ENCODE results near the gene KLHL28.

KLHL28 gene

DNA sequence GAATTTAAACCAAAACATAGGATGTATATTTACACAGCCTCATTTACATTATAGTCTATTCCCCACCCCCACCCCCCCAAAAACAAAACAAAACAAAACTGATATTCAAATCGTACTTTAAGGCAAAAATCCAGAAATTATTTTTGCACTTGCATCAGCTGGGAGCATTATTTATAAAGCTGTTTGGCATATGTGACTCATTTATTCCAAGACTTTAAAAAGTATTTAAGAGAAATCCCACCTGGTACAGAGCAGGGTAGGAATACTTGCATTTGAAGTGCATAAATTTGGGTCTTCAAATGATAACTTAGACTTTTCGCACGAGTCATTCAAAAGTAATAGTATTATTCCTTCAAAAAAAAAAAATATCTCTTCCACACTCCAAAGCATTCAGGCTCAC is 1.1 kb downstream of the KLHL28 start:
- Histone ChIP-seq H3K36me3 (ENCODE audit: control insufficient read depth in 4 of 4, insufficient read depth in 4 of 4, low read length in 3 of 4) (peaks cover 0 to 4% (median 0%) of the 10 kb centered on the region in 4 experiments), H3K27me3 (replicated peaks in 2 of 5; ENCODE audit: control insufficient read depth in 4 of 5, insufficient read depth in 5 of 5, low read length in 4 of 5) (no peaks in the 10 kb centered on the region), H3K9me3 (ENCODE audit: control extremely low read depth in 1 of 5, control insufficient read depth in 4 of 5, insufficient read depth in 2 of 5, low read depth in 1 of 5, low read length in 4 of 5) (peaks cover 0 to 7% (median 0%) of the 10 kb centered on the region in 5 experiments), H3K4me3 (ENCODE audit: control insufficient read depth in 1 of 7, extremely low read depth in 1 of 7, insufficient read depth in 4 of 7, low read depth in 2 of 7, low read length in 6 of 7) (peak overlapping the region in 6 of 7 experiments; percentile 93 to 100 (median 98)), H3K27ac (ENCODE audit: insufficient read depth in 1 of 2, low read depth in 1 of 2, low read length in 2 of 2, poor library complexity in 1 of 2, severe bottlenecking in 2 of 2) (peak overlapping the region; percentile 92 to 96), H3K4me1 (ENCODE audit: control extremely low read depth in 1 of 4, control insufficient read depth in 4 of 4, insufficient read depth in 4 of 4, low read length in 3 of 4) (peaks cover 24 to 47% (median 37%) of the 10 kb centered on the region in 4 experiments)
- WGBS (ENCODE audit: insufficient coverage): 20% methylated on average over 2 of the region's 3 CpGs
- DNase-seq: peak in 2 of 3 donors; percentile 16 to 29
- ChIA-PET POLR2A (no interaction called here), CTCF (interaction anchor here (0.6 to 3.9 kb wide), 4 partner anchors 8 to 307 kb away, joined by 3 to 18 read pairs (median 4); no protein-coding TSS in a partner anchor)

DNA sequence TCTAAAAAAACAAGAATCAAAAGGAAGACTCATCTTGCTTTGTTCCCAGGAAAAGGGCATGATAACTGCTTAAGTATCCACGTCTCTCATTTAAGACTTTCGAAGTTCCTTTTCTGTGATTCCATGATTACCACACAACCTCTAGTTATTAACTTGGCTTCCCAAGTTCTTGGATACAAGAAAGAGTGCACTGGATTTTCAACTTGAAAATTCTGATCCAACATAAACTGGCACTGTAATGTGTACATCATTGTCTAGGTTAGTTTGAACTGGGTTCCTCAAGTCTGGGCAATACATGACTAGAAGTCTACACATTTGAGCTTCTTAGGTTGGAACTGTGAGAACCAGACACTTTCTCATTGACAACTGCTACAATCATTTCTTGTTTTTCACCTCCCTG is 1.6 kb downstream of the KLHL28 start:
- peak in 1 of 3 donors; percentile 12 for DNase-seq
- Histone ChIP-seq H3K4me1 (ENCODE audit: control extremely low read depth in 1 of 4, control insufficient read depth in 4 of 4, insufficient read depth in 4 of 4, low read length in 3 of 4) (peaks cover 24 to 44% (median 35%) of the 10 kb centered on the region in 4 experiments), H3K9me3 (ENCODE audit: control extremely low read depth in 1 of 5, control insufficient read depth in 4 of 5, insufficient read depth in 2 of 5, low read depth in 1 of 5, low read length in 4 of 5) (peaks cover 0 to 7% (median 0%) of the 10 kb centered on the region in 5 experiments), H3K27me3 (replicated peaks in 2 of 5; ENCODE audit: control insufficient read depth in 4 of 5, insufficient read depth in 5 of 5, low read length in 4 of 5) (no peaks in the 10 kb centered on the region), H3K4me3 (ENCODE audit: control insufficient read depth in 1 of 7, extremely low read depth in 1 of 7, insufficient read depth in 4 of 7, low read depth in 2 of 7, low read length in 6 of 7) (peak overlapping the region in 6 of 7 experiments; percentile 93 to 100 (median 98)), H3K36me3 (ENCODE audit: control insufficient read depth in 4 of 4, insufficient read depth in 4 of 4, low read length in 3 of 4) (peaks cover 0 to 4% (median 1%) of the 10 kb centered on the region in 4 experiments), H3K27ac (ENCODE audit: insufficient read depth in 1 of 2, low read depth in 1 of 2, low read length in 2 of 2, poor library complexity in 1 of 2, severe bottlenecking in 2 of 2) (peak overlapping the region in 1 of 2 experiments; percentile 96)
- POLR2A ChIA-PET: no interaction called here
- CTCF ChIA-PET: interaction anchor here (0.6 to 3.9 kb wide), 4 partner anchors 8 to 308 kb away, joined by 3 to 18 read pairs (median 4); no protein-coding TSS in a partner anchor
- WGBS (ENCODE audit: insufficient coverage): 29% methylated on average over 1 of the region's 2 CpGs

DNA sequence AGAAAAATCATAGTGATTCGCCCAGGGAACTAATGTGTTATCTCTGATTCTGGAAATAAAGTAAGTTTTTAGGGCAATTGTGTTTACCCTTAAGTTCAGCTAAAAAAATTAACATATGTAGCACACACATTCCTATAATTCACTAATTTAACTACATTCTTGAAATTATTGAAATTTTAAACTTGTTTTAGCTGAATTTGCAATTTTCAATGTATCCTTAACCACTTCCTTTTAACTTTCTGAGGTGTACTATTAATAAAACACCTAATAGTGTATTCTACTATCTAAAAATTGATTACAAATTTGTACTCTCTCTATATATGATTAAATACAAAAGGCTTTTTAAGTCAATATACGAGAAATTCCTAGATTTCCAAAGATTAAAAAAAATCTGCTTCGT is 2.2 kb downstream of the KLHL28 start:
- no CpG with 5 or more reads among the region's 3 CpGs for WGBS (ENCODE audit: insufficient coverage)
- Histone ChIP-seq H3K36me3 (ENCODE audit: control insufficient read depth in 4 of 4, insufficient read depth in 4 of 4, low read length in 3 of 4) (peaks cover 0 to 4% (median 1%) of the 10 kb centered on the region in 4 experiments), H3K27me3 (replicated peaks in 2 of 5; ENCODE audit: control insufficient read depth in 4 of 5, insufficient read depth in 5 of 5, low read length in 4 of 5) (no peaks in the 10 kb centered on the region), H3K4me3 (ENCODE audit: control insufficient read depth in 1 of 7, extremely low read depth in 1 of 7, insufficient read depth in 4 of 7, low read depth in 2 of 7, low read length in 6 of 7) (peak overlapping the region in 4 of 7 experiments; percentile 93 to 100 (median 98)), H3K4me1 (ENCODE audit: control extremely low read depth in 1 of 4, control insufficient read depth in 4 of 4, insufficient read depth in 4 of 4, low read length in 3 of 4) (peaks cover 19 to 41% (median 33%) of the 10 kb centered on the region in 4 experiments), H3K9me3 (ENCODE audit: control extremely low read depth in 1 of 5, control insufficient read depth in 4 of 5, insufficient read depth in 2 of 5, low read depth in 1 of 5, low read length in 4 of 5) (peaks cover 0 to 7% (median 0%) of the 10 kb centered on the region in 5 experiments), H3K27ac (ENCODE audit: insufficient read depth in 1 of 2, low read depth in 1 of 2, low read length in 2 of 2, poor library complexity in 1 of 2, severe bottlenecking in 2 of 2) (peak overlapping the region in 1 of 2 experiments; percentile 96)
- no peak for DNase-seq
- ChIA-PET CTCF (interaction anchor here (1.4 kb wide), 1 partner anchor 10 kb away, joined by 5 read pairs; no protein-coding TSS in a partner anchor), POLR2A (no interaction called here)

DNA sequence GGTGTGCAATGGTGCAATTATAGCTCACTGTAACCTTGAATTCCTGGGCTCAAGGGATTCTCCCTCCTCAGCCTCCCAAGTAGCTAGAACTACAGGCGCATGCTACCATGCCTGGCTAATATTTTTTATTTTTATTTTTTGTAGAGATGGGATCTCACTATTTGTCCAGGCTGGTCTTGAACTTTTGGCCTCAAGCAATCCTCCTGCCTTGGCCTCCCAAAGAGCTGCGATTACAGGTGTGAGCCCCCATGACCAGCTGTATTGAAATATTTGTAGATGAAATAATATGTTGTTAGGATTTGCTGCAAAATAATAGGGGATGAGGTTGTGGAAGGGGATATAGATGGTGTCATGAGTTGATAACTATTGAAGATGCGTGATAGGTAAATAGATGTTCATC is 4.9 kb downstream of the KLHL28 start:
- H3K4me1 ChIP-seq (ENCODE audit: control extremely low read depth in 1 of 4, control insufficient read depth in 4 of 4, insufficient read depth in 4 of 4, low read length in 3 of 4): peaks cover 6 to 28% (median 14%) of the 10 kb centered on the region in 4 experiments
- DNase-seq: no peak
- H3K36me3 ChIP-seq (ENCODE audit: control insufficient read depth in 4 of 4, insufficient read depth in 4 of 4, low read length in 3 of 4): peaks cover under 1 to 4% (median 3%) of the 10 kb centered on the region in 4 experiments
- H3K27me3 ChIP-seq (replicated peaks in 2 of 5; ENCODE audit: control insufficient read depth in 4 of 5, insufficient read depth in 5 of 5, low read length in 4 of 5): no peaks in the 10 kb centered on the region
- ChIA-PET CTCF (interaction anchor here (0.5 to 1.4 kb wide), 4 partner anchors 10 to 190 kb away, joined by 3 read pairs; partner anchors contain the start of gene FKBP3), POLR2A (no interaction called here)
- H3K27ac ChIP-seq (ENCODE audit: insufficient read depth in 1 of 2, low read depth in 1 of 2, low read length in 2 of 2, poor library complexity in 1 of 2, severe bottlenecking in 2 of 2): no peak overlapping the region
- H3K9me3 ChIP-seq (ENCODE audit: control extremely low read depth in 1 of 5, control insufficient read depth in 4 of 5, insufficient read depth in 2 of 5, low read depth in 1 of 5, low read length in 4 of 5): no peaks in the 10 kb centered on the region
- 100% methylated on average over 2 of the region's 3 CpGs for WGBS (ENCODE audit: insufficient coverage)
- no peak overlapping the region for H3K4me3 ChIP-seq (ENCODE audit: control insufficient read depth in 1 of 7, extremely low read depth in 1 of 7, insufficient read depth in 4 of 7, low read depth in 2 of 7, low read length in 6 of 7)

DNA sequence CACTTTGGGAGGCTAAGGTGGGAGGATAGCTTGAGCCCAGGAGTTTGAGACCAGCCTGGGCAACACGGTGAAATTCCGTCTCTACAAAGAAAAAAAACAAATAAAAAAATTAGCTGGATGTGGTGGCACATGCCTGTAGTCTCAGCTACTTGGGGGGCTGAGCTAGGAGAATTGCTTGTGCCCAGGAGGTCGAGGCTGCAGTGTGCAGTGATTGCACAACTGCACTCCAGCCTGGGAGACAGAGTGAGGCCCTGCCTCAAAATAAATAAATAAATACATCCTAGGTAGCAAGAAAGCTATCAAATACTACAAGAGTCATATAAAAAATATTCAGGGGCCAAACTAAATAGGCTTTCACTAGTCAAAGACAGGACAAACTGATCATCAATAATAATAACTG is 6.2 kb downstream of the KLHL28 start:
- peaks cover 3 to 23% (median 10%) of the 10 kb centered on the region in 4 experiments for H3K4me1 ChIP-seq (ENCODE audit: control extremely low read depth in 1 of 4, control insufficient read depth in 4 of 4, insufficient read depth in 4 of 4, low read length in 3 of 4)
- 100% methylated on average over 1 of the region's 3 CpGs for WGBS (ENCODE audit: insufficient coverage)
- ChIA-PET POLR2A (no interaction called here), CTCF (interaction anchor here (1.0 to 1.4 kb wide), 2 partner anchors 8 to 11 kb away, joined by 3 read pairs; no protein-coding TSS in a partner anchor)
- no peaks in the 10 kb centered on the region for H3K27me3 ChIP-seq (replicated peaks in 2 of 5; ENCODE audit: control insufficient read depth in 4 of 5, insufficient read depth in 5 of 5, low read length in 4 of 5)
- no peak overlapping the region for H3K4me3 ChIP-seq (ENCODE audit: control insufficient read depth in 1 of 7, extremely low read depth in 1 of 7, insufficient read depth in 4 of 7, low read depth in 2 of 7, low read length in 6 of 7)
- H3K36me3 ChIP-seq (ENCODE audit: control insufficient read depth in 4 of 4, insufficient read depth in 4 of 4, low read length in 3 of 4): peaks cover 3 to 11% (median 6%) of the 10 kb centered on the region in 4 experiments
- H3K27ac ChIP-seq (ENCODE audit: insufficient read depth in 1 of 2, low read depth in 1 of 2, low read length in 2 of 2, poor library complexity in 1 of 2, severe bottlenecking in 2 of 2): no peak overlapping the region
- no peaks in the 10 kb centered on the region for H3K9me3 ChIP-seq (ENCODE audit: control extremely low read depth in 1 of 5, control insufficient read depth in 4 of 5, insufficient read depth in 2 of 5, low read depth in 1 of 5, low read length in 4 of 5)
- DNase-seq: no peak

DNA sequence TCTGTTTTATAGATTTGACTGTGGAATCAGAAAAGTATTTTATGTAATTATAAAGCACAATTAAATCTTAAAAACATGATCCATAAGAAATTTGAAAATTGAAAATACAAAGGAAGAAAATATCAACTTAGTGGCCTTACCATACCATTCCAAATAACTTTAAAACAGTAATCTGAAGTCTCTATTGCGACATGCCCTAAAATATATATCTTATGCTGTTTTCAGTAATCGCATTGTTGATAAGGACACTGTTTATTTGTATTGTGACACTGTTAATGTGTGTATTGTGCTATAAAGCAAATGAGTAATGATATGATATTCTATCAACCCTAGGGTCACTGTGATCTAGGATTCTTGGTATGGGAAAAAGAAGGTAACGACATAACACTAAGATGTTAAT is 7.0 kb downstream of the KLHL28 start:
- POLR2A ChIA-PET: no interaction called here
- Histone ChIP-seq H3K27me3 (replicated peaks in 2 of 5; ENCODE audit: control insufficient read depth in 4 of 5, insufficient read depth in 5 of 5, low read length in 4 of 5) (no peaks in the 10 kb centered on the region), H3K4me1 (ENCODE audit: control extremely low read depth in 1 of 4, control insufficient read depth in 4 of 4, insufficient read depth in 4 of 4, low read length in 3 of 4) (peaks cover 0 to 16% (median 3%) of the 10 kb centered on the region in 4 experiments), H3K27ac (ENCODE audit: insufficient read depth in 1 of 2, low read depth in 1 of 2, low read length in 2 of 2, poor library complexity in 1 of 2, severe bottlenecking in 2 of 2) (no peak overlapping the region), H3K9me3 (ENCODE audit: control extremely low read depth in 1 of 5, control insufficient read depth in 4 of 5, insufficient read depth in 2 of 5, low read depth in 1 of 5, low read length in 4 of 5) (no peaks in the 10 kb centered on the region), H3K4me3 (ENCODE audit: control insufficient read depth in 1 of 7, extremely low read depth in 1 of 7, insufficient read depth in 4 of 7, low read depth in 2 of 7, low read length in 6 of 7) (no peak overlapping the region), H3K36me3 (ENCODE audit: control insufficient read depth in 4 of 4, insufficient read depth in 4 of 4, low read length in 3 of 4) (peaks cover 3 to 13% (median 6%) of the 10 kb centered on the region in 4 experiments)
- DNase-seq: no peak
- CTCF ChIA-PET: interaction anchor here (1.0 kb wide), 1 partner anchor 10 kb away, joined by 3 read pairs; no protein-coding TSS in a partner anchor
- no CpG with 5 or more reads among the region's 3 CpGs for WGBS (ENCODE audit: insufficient coverage)

DNA sequence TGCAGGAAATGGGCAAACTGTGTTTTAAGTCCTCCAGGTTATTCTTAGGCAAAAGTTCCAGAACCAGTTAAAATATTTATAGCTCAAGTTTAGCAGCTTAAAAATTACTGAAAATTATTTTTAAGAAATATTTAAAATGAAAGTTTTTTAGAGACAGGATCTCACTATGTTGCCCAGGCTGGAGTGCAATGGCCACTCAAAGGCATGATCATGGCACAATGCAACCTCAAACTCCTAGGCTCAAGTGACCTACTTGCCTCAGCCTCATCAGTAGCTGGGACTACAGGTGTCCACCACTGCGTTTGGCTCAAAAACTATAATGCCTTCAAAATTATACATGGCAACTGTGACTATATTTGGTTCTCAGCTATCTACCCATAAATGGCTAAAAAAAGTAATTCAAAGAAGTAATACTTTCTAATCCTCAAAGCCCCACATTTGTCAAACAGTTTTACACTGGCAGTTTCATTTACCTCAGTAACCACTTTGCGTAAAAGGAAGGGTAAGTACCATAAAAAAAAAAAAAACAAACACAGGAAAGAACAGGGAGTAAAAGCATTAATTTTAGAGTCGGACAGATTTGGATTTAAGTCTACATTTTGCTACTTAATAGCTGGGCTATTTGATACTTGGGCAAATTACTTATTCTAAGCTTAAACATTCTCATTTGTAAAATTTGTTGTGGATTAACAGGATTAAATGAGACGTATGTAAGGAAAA is 9.2 kb downstream of the KLHL28 start:
- POLR2A ChIA-PET: no interaction called here
- Histone ChIP-seq H3K9me3 (ENCODE audit: control extremely low read depth in 1 of 5, control insufficient read depth in 4 of 5, insufficient read depth in 2 of 5, low read depth in 1 of 5, low read length in 4 of 5) (peaks cover 0 to under 1% (median 0%) of the 10 kb centered on the region in 5 experiments), H3K36me3 (ENCODE audit: control insufficient read depth in 4 of 4, insufficient read depth in 4 of 4, low read length in 3 of 4) (peaks cover 5 to 13% (median 7%) of the 10 kb centered on the region in 4 experiments), H3K4me3 (ENCODE audit: control insufficient read depth in 1 of 7, extremely low read depth in 1 of 7, insufficient read depth in 4 of 7, low read depth in 2 of 7, low read length in 6 of 7) (no peak overlapping the region), H3K27ac (ENCODE audit: insufficient read depth in 1 of 2, low read depth in 1 of 2, low read length in 2 of 2, poor library complexity in 1 of 2, severe bottlenecking in 2 of 2) (no peak overlapping the region), H3K27me3 (replicated peaks in 2 of 5; ENCODE audit: control insufficient read depth in 4 of 5, insufficient read depth in 5 of 5, low read length in 4 of 5) (no peaks in the 10 kb centered on the region), H3K4me1 (ENCODE audit: control extremely low read depth in 1 of 4, control insufficient read depth in 4 of 4, insufficient read depth in 4 of 4, low read length in 3 of 4) (peaks cover 0 to 6% (median 0%) of the 10 kb centered on the region in 4 experiments)
- WGBS (ENCODE audit: insufficient coverage): 100% methylated on average over 1 of the region's 4 CpGs
- no peak for DNase-seq
- CTCF ChIA-PET: interaction anchor here (1.1 to 1.5 kb wide), 2 partner anchors 8 to 249 kb away, joined by 3 to 4 read pairs; no protein-coding TSS in a partner anchor
